ENCODE results near the gene PACSIN2.

The PACSIN2 gene

GRCh38 chr22:42878561-42879305 is 136.2 kb downstream of the PACSIN2 start:
- no peak for FAIRE-seq

DNA sequence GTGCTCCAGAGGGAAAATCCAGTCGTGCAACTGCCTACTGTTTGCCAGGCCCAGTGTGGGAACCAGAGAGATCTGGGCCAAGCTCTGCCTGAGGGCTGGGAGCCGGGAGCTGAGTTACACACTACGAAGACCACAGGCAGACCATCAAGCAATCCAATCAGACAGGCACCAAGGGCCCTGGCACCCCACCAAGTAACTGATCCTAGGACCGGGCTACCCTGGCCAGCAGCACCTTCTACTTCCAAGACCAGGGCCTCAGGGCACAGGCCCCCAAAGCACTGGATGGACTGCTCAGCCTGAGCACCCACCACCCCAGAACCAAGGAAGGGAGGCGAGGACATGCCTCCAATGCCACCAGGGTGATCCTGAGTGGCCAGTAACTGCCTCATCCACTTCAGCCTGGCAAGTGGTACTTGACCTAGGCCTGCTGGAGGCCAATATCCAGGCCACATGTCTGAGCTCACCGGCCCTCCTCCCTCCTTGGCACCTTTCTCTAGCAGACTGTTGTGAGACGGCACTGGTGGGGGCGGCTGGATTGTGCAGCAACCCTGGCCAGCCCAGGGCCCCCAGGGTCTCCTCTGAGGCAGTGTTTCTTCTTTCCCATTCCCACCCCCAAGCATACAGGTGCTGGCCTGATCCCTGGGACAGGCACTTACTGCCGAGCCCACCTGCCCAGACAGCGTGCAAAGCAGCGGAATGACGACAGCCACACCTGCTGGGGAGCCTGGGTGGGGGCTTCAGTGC is 137.2 kb downstream of the PACSIN2 start:
- FAIRE-seq = no peak

GRCh38 chr22:42877158-42877557 is 137.8 kb downstream of the PACSIN2 start:
- FAIRE-seq = no peak

GRCh38 chr22:42876041-42876440 is 138.9 kb downstream of the PACSIN2 start:
- no peak for FAIRE-seq

DNA sequence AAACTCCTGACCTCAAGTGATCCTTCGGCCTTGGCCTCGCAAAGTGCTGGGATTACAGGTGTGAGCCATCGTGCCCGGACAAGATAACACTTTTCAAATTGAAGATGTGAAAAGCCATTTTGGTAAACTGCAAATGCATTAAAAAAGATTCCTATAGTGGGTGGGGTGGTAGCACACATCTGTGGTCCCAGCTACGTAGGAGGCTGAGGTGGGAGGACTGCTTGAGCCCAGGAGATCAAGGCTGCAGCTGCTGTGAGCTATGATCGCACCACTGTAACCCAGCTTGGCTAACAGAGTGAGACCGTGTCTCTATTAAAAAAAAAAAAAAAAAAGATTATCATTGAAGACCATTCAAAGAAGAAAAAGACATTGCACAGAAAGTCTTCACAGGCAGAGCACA is 140.9 kb downstream of the PACSIN2 start:
- no peak for FAIRE-seq

GRCh38 chr22:42873356-42873755 is 141.6 kb downstream of the PACSIN2 start:
- no peak for FAIRE-seq

- no peak for FAIRE-seq
These were observed 142.1 kb downstream of the PACSIN2 start for GRCh38 chr22:42872821-42873220.

- no peak for FAIRE-seq
These were observed 143.6 kb downstream of the PACSIN2 start for GRCh38 chr22:42871146-42872050.

- no peak for FAIRE-seq
These were observed 145.0 kb downstream of the PACSIN2 start for GRCh38 chr22:42869888-42870480.

DNA sequence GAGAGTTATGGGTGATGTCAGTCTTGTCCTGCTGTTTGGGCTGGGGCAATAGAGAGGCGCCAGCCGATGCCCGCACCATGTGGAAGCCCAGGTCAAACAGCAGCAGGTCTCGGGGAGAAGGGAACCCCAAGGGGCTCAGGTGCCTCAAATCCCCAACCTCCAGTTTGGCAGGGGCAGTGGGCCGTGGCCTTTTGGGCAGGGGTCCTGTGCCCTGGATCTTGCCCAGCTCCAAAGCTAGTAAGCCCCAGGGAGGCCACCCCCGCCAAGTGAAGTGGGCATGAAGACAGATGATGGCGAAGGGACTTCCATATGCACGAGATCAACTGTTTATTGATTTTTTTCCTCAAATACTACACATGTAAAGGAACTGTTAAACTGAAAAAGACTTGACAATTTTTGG is 145.5 kb downstream of the PACSIN2 start:
- no peak for FAIRE-seq

- no peak for FAIRE-seq
These were observed 146.1 kb downstream of the PACSIN2 start for GRCh38 chr22:42868751-42869251.

DNA sequence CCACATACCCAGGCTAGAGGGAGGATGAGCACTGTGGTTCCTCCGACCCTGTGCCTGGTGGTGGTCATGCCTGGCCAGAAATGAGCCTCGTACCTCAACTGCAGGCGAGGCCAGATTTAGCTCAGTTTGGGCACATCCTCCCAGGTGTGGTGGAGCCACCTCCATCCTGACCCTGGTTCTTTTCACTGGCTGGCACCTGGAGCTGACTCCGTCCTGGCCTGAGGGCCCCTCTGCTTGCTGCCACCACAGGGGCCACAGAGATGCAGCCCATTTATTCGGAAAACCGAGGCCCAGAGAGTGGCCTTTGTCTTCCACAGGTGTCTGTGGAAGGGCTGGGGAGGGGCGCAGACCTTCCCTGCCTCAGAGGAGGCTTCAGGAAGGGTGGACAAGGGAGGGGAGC is 148.8 kb downstream of the PACSIN2 start:
- no peak for FAIRE-seq

- no peak for FAIRE-seq
These were observed 149.4 kb downstream of the PACSIN2 start for GRCh38 chr22:42865536-42865935.

DNA sequence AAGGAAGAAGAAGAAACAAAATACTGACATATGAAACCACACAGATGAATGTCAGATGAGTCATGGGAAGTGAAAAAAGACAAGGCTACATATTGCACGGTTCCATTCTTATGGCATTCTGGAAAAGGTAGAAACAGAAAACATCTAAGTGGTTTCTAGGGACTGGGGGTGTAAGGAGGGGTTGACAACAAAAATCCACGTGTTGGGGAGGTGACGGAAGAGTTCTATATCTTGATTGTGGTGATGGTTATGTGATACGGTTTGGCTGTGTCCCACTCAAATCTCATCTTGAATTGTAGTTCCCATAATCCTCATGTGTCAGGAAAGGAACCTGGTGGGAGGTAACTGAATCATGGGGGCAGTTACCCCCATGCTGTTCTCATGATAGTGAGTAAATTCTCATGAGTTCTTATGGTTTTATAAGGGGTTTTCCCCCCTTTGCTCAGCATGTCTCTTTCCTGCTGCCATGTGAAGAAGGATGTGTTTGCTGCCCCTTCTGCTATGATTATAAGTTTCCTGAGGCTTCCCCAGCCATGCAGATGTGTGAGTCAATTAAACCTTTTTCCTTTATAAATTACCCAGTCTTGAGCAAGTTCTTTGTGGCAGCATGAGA is 151.5 kb downstream of the PACSIN2 start:
- no peak for FAIRE-seq

- FAIRE-seq = no peak
These were observed 152.8 kb downstream of the PACSIN2 start for GRCh38 chr22:42862045-42862734.

DNA sequence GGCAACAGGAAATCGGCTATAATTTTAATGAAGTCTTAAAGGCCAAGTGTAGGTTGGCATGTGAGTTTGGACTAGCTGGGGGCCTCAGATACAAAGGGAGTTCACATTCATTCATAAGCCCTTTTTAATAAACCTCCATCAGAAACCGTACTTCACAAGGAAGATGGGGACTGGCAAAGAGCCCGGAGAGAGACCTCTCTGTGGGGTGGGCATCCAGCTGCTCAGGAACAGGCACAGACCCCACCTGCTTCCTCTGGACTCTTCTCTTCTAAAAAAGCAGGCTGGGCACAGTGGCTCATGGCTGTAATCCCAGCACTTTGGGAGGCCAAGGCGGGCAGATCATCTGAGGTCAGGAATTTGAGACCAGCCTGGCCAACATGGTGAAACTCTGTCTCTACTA is 154.0 kb downstream of the PACSIN2 start:
- FAIRE-seq = no peak

- FAIRE-seq = no peak
These were observed 157.0 kb downstream of the PACSIN2 start for GRCh38 chr22:42857845-42858481.

DNA sequence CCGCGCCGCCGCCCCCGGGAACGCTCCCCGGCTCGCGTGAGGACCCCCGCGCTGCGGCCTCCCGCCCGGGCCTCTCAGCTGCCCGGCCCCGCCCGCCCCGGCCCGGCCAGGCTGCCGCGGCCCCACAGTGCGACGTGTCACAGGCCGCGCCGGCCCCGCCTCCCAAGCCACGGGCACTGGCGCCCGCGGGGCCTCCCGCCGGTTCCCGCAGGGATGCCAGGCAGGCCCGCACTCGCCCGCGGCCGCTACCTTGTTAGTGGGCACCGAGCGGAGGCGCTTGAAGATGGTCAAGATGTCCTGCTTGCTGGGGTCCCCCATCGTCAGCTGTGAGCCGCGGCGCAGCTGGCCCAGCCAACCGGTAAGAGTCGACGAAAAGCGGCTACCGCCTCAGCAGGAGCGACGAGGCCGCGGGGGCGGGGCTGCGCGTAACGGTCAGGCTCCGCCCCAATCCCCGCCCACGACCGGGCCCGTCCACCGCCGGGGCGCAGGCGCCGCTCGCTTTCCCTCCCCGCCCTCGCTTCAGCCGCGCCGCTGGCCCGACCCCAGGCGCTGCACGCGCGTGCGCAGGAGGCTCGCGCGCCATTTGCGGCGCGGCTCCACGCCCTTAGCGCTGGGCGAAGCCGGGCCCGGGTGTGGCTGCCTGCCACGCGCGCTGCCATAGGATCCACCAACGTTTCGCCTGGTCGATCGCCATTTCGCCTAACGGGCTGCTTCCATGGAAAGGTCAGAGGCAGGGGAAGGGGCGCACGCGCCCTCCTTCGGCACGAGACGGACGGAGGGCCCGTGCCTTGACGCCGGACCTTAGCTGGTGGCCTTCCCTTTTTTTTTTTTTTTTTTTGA is 157.9 kb downstream of the PACSIN2 start, which contains the start of gene ARFGAP3:
TSS of gene ARFGAP3 (minus strand) at position 409 of the 840 bp plus-strand sequence. CDS start at position 318, 91 bp downstream.
- no peak for FAIRE-seq

DNA sequence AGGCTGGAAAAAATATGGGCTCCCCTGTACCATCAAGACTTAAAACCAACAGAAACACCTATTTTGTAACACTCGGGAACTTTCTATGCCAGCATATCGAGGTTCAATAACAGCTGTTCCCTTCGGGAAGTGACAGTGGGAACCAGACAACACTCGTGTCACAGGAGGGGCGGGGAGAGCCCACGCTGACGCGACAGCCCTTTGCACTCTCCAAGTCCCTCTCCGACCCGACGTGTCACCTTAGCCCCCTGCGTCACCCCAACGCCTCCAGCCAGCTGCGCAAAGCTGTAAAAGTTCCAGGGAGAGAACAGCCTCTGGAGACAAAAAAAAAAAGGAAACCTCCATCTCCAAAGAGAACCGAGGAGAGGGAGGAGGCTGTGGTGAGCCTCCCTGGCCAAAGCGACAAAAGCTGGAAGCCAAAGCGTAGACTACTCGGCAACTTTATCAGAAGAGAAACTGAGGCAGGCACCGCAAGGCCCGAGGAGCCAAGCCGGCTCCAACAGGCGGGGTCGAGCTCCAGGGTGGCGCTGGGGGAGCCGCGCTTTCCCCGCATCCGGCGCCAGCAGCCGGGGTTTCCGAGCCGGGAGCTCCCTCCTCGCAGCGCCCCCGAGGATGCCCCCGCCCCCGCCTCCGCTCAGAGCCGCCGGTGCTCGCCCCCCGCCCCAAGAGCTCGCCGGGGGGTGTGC is 158.6 kb downstream of the PACSIN2 start:
- FAIRE-seq = no peak
